ENCODE results near the gene C2orf92.

C2orf92 gene

DNA sequence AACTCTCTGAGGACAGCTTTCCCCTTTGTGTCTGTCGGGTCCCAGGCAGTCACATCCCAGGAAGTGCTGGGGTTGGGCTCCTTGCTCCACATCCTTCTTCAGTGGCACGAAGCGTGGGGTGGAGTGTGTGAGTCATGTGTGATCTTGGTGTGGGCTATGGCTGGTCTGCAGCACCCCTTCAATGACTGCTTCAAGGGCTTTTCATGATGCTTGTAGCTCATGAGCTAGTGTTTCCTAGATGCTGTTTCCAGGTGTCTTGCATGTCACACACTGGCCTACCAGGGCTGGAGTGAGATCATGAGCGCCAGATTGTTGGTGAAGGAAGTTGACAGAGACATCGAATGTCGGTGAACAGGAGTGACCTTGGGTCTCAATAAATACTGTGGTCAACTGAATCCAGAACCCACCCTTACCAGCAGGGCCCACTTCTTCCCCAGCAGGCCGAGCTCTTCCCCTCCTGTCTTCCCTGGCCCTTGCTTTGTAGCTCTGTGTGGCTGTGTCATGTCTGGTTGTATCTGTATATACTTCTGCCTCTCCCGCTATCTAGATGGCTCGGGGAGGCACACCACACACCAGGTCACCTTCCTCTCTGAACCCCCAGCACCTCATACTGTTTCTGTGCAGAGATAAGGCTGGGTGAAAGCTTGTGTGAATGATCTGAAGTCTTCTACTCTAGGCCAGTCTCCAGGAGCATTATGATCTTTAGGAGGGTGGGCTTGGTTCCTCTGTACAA is 3.8 kb downstream of the C2orf92 start:
- H3K36me3 ChIP-seq (ENCODE audit: insufficient read depth, low read length), result no peaks in the 10 kb centered on the region
- H4K20me1 ChIP-seq (ENCODE audit: insufficient read depth, low read length), result no peaks in the 10 kb centered on the region
- H2AFZ ChIP-seq (ENCODE audit: low read length), result no peak overlapping the region
- no peaks in the 10 kb centered on the region for H3K9me3 ChIP-seq (ENCODE audit: low read length)
- TF ChIP-seq EZH2 (IDR thresholded peaks at IDR 0.05; ENCODE audit: borderline replicate concordance, low read length), result no peak
- TF ChIP-seq, protein P1, sequence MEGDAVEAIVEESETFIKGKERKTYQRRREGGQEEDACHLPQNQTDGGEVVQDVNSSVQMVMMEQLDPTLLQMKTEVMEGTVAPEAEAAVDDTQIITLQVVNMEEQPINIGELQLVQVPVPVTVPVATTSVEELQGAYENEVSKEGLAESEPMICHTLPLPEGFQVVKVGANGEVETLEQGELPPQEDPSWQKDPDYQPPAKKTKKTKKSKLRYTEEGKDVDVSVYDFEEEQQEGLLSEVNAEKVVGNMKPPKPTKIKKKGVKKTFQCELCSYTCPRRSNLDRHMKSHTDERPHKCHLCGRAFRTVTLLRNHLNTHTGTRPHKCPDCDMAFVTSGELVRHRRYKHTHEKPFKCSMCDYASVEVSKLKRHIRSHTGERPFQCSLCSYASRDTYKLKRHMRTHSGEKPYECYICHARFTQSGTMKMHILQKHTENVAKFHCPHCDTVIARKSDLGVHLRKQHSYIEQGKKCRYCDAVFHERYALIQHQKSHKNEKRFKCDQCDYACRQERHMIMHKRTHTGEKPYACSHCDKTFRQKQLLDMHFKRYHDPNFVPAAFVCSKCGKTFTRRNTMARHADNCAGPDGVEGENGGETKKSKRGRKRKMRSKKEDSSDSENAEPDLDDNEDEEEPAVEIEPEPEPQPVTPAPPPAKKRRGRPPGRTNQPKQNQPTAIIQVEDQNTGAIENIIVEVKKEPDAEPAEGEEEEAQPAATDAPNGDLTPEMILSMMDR (IDR thresholded peaks at IDR 0.05; ENCODE audit: low read length), result no peak
- no peaks in the 10 kb centered on the region for H3F3A ChIP-seq (ENCODE audit: insufficient read depth, low read length)
- no peaks in the 10 kb centered on the region for H3K79me2 ChIP-seq (ENCODE audit: insufficient read depth, low read length)
- H3K4me1 ChIP-seq (ENCODE audit: insufficient read depth, low read length, severe bottlenecking), result peaks cover 9% of the 10 kb centered on the region
- H3K9me2 ChIP-seq (ENCODE audit: low read depth, low read length), result no peaks in the 10 kb centered on the region
- H3K4me3 ChIP-seq (ENCODE audit: low read depth, low read length, poor library complexity, severe bottlenecking), result no peak overlapping the region
- H3K27ac ChIP-seq (ENCODE audit: low read depth, low read length, poor library complexity, severe bottlenecking), result no peak overlapping the region
- H3K4me2 ChIP-seq (ENCODE audit: low read length), result no peak overlapping the region
- no peaks in the 10 kb centered on the region for H3K27me3 ChIP-seq (ENCODE audit: insufficient read depth, low read length)
- no peak overlapping the region for H3K9ac ChIP-seq (ENCODE audit: low read length)

DNA sequence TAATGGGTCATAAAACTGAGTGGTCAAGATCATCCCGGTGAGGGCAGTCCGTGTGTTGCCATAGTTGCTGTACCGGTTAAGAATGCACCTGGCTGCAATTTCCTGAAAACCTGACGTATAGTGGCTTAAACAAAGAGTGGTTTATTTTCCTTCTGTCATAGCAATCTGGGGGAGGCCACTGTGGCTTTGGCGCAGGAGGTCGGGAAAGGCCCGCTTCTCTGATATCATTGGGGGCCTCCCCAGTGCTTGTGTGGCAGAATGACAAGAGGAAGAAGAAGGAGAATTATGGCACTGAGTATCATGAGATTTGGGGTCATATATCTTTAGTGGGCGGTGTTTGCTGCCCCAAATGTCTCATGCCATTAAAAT is 4.4 kb downstream of the C2orf92 start:
- Histone ChIP-seq H3K27ac (ENCODE audit: low read depth, low read length, poor library complexity, severe bottlenecking) (no peak overlapping the region), H3K4me2 (ENCODE audit: low read length) (no peak overlapping the region), H3F3A (ENCODE audit: insufficient read depth, low read length) (no peaks in the 10 kb centered on the region), H4K20me1 (ENCODE audit: insufficient read depth, low read length) (no peaks in the 10 kb centered on the region), H3K9ac (ENCODE audit: low read length) (no peak overlapping the region), H3K36me3 (ENCODE audit: insufficient read depth, low read length) (no peaks in the 10 kb centered on the region), H3K4me1 (ENCODE audit: insufficient read depth, low read length, severe bottlenecking) (peaks cover 9% of the 10 kb centered on the region), H3K27me3 (ENCODE audit: insufficient read depth, low read length) (no peaks in the 10 kb centered on the region), H3K4me3 (ENCODE audit: low read depth, low read length, poor library complexity, severe bottlenecking) (no peak overlapping the region), H3K79me2 (ENCODE audit: insufficient read depth, low read length) (no peaks in the 10 kb centered on the region), H3K9me3 (ENCODE audit: low read length) (no peaks in the 10 kb centered on the region), H2AFZ (ENCODE audit: low read length) (no peak overlapping the region), H3K9me2 (ENCODE audit: low read depth, low read length) (no peaks in the 10 kb centered on the region)
- no peak for TF ChIP-seq EZH2 (IDR thresholded peaks at IDR 0.05; ENCODE audit: borderline replicate concordance, low read length)
- TF ChIP-seq, protein P1 (IDR thresholded peaks at IDR 0.05; ENCODE audit: low read length), result no peak

DNA sequence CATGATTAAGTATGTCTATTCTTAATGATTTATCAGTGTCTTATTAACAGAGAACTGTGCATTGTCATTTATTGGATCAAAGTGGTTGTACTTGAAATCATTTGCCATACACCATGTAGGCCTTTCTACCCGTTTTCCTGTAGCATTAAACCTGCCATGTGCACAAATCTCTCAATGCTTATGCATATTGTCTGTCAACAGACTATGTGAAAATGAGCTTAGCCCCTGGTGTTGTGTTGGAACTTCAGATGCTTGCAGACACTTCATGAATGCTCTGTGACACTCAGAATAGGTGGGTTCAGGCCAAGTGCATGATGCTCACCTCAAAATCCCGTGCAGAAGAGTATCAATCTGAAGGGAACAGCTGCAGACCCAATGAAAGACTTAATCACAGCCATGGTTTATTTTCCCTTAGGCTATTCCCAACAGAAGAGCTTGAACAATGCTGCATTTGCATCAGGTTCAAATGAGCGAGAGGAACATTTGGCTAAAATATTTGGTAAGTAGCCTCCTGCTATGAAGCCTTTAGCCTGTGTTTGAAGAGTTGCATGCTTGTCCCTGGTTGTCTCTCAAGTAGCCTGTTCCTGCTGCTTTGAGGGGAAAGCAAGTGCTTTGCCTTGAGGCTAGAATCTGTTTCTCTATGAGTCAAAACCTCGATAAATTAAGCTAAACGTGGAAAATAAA is 6.1 kb downstream of the C2orf92 start:
- TF ChIP-seq EZH2 (IDR thresholded peaks at IDR 0.05; ENCODE audit: borderline replicate concordance, low read length), result no peak
- TF ChIP-seq, protein P1 (IDR thresholded peaks at IDR 0.05; ENCODE audit: low read length), result no peak
- H3K36me3 ChIP-seq (ENCODE audit: insufficient read depth, low read length), result no peaks in the 10 kb centered on the region
- no peak overlapping the region for H3K4me3 ChIP-seq (ENCODE audit: low read depth, low read length, poor library complexity, severe bottlenecking)
- no peaks in the 10 kb centered on the region for H3K79me2 ChIP-seq (ENCODE audit: insufficient read depth, low read length)
- no peak overlapping the region for H3K27ac ChIP-seq (ENCODE audit: low read depth, low read length, poor library complexity, severe bottlenecking)
- H3K4me2 ChIP-seq (ENCODE audit: low read length), result no peak overlapping the region
- H3K9ac ChIP-seq (ENCODE audit: low read length), result no peak overlapping the region
- H4K20me1 ChIP-seq (ENCODE audit: insufficient read depth, low read length), result no peaks in the 10 kb centered on the region
- H3K27me3 ChIP-seq (ENCODE audit: insufficient read depth, low read length), result no peaks in the 10 kb centered on the region
- no peaks in the 10 kb centered on the region for H3K9me3 ChIP-seq (ENCODE audit: low read length)
- H2AFZ ChIP-seq (ENCODE audit: low read length), result no peak overlapping the region
- H3F3A ChIP-seq (ENCODE audit: insufficient read depth, low read length), result no peaks in the 10 kb centered on the region
- H3K4me1 ChIP-seq (ENCODE audit: insufficient read depth, low read length, severe bottlenecking), result no peaks in the 10 kb centered on the region
- no peaks in the 10 kb centered on the region for H3K9me2 ChIP-seq (ENCODE audit: low read depth, low read length)
